D721Med (cell line): ENCODE measurements around the gene CCDC8.
"Not testable (repeated sequence)": the region's sequence is repeated elsewhere in the genome, so short reads cannot be mapped to it uniquely, and the experiment has no call there.

Experiments used
- DNase-seq: peaks from one replicate; pipeline ENCODE4 v3.0.0; 2011; ENCODE audit warnings: low spot score; ENCODE audit not compliant: insufficient read length
- FAIRE-seq: peaks from 2 replicates; lab custom pipeline; 2011; peaks lifted over from hg19 to GRCh38; lab: Jason Lieb, UNC
- TF ChIP-seq, protein P1 (sequence below): IDR thresholded peaks from 2 replicates; pipeline ENCODE4 v1.5.1; 2012; ENCODE audit warnings: mild to moderate bottlenecking, control low read depth; ENCODE audit not compliant: insufficient read depth; ENCODE audit errors: missing control alignments

Gene CCDC8

DNA sequence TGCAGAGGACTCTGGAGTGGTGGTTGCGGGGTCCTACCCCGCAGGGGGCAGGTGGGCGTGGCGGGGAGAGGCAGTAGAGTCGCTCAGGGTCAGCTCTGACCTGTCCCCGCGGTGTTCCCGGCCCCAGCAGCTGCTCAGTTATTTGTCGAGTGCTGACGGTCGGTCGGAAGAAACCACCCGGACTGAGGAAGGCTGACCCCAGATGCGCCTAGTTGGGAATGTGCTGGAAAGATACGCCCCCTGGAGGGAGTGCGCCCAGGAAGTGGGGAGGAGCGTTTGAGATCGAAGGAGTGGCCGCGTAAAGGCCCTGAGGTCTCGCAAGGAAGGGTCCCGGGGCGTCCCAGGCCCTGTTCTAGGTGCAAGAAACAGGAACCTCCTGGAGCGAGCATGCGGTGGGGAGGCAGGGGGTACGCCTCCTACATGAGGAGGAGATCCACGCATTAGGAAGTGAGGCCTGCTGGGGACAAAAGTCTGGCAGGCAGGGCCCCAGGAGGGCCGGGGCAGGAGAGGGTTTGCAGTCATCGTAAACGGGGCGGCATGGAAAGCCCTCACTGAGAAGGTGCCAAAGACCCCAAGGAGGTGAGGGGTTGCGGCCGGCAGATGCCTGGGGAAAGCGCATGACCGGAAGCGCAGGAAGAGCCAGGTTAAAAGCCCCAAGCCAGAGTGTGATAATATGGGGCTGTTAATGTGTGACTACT, 9.2 kb downstream of the CCDC8 start:
- DNase-seq (no peak), FAIRE-seq (no peak)

DNA sequence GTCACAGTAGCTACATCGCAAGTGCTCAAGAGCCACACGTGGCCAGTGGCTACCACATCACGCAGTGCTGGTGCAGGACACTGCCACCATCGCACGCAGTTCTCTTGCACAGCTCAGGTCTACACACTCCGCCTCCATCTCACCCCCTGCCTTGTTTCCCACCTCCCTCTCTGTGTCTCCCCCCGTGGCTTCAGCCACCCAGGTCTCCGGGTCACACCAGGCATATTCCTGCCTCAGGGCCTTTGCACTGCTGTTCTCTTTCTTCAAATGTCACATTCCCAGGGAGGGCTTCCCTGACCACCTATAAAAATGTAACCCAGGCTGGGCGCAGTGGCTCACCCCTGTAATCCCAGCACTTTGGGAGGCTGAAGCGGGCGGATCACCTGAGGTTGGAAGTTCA, 10.6 kb downstream of the CCDC8 start:
- TF ChIP-seq, protein P1, sequence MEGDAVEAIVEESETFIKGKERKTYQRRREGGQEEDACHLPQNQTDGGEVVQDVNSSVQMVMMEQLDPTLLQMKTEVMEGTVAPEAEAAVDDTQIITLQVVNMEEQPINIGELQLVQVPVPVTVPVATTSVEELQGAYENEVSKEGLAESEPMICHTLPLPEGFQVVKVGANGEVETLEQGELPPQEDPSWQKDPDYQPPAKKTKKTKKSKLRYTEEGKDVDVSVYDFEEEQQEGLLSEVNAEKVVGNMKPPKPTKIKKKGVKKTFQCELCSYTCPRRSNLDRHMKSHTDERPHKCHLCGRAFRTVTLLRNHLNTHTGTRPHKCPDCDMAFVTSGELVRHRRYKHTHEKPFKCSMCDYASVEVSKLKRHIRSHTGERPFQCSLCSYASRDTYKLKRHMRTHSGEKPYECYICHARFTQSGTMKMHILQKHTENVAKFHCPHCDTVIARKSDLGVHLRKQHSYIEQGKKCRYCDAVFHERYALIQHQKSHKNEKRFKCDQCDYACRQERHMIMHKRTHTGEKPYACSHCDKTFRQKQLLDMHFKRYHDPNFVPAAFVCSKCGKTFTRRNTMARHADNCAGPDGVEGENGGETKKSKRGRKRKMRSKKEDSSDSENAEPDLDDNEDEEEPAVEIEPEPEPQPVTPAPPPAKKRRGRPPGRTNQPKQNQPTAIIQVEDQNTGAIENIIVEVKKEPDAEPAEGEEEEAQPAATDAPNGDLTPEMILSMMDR = no peak
- DNase-seq = no peak
- no peak for FAIRE-seq

More for the DNA sequence above, 9.2 kb downstream of the CCDC8 start:
- TF ChIP-seq, protein P1 = no peak

DNA sequence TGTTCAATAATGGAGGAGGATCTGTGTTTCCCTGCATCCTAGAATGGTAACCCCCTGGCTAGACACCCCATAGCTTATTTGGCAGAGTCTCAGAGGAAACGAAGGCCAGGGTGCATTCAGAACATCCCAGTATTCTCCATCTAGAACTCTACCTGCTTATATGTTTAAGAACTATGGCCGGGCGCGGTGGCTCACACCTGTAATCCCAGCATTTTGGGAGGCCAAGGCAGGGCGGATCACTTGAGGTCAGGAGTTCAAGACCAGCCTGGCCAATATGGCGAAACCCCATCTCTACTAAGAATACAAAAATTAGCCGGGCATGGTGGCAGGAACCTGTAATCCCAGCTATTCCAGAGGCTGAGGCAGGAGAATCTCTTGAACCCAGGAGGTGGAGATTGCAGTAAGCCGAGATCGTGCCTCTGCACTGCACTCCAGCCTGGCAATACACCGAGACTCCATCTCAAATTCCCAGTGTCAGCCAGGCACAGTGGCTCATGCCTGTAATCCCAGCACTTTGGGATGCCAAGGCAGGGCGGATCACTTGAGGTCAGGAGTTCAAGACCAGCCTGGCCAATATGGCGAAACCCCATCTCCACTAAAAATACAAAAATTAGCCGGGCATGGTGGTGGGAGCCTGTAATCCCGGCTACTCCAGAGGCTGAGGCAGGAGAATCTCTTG, 15.4 kb downstream of the CCDC8 start:
- not testable (repeated sequence) for FAIRE-seq, DNase-seq

DNA sequence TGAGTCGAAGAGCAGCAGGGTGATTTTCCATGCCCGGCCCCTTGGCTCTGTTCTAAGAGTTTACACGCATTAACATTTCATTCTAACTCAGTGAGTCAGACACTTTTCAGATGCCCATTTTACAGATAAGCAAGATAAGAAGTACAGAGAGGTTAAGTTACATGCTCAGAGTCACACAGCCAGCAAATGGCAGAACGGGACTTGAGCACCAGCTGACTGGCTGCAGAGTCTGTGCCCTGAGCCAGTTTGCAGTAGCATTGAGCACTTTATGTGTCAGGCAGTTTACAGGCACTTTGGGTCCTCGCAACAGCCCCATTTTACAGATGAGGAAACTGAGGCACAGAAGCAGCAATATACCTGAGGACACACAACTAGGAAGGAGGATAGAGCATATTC, 19.0 kb downstream of the CCDC8 start:
- FAIRE-seq (no peak), DNase-seq (no peak)
- TF ChIP-seq, protein P1 = no peak

DNA sequence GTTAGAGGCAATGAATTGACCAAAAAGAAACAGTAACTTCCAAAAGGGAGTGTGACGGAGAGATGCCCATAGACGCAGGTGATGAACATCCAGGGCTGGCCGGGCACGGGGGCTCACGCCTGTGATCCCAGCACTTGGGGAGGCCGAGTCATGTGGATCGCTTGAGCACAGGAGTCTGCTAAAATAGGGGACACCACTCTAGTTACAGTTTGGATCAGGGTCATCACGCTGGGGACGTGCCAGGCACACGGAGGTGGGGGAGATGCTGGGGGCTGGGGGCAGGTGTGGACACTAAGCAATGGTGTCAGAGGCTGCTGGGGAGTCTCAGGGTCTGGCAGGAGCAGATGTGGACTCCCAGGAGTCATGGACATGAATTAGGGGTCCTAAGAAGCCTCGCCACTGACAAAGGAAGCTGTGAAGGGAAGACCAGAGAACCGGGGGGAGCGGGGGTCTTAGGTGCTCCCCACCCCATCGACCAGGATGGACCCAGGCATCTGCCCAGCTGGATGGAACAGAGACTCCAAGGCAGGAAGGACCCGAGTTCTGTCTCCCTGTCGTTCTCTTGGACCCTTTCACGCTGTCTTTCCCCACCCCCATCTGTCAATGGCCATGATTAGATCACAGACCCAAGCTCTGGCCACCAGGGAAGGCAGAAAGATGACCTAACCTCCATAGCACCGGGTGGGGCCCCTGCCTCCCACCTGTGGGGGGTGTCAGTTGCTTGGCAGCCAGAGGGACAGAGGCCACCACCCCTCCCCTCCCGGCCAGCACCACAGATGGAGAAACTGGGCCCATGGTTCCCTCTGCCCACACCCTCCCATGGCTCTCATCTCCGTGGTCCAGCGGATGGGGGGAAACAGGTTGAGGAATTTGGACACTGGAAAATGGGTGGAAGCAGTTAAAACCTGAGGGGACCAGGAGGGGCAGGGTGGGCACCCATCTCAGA, 19.6 kb downstream of the CCDC8 start:
- TF ChIP-seq, protein P1 = no peak
- no peak for DNase-seq
- FAIRE-seq = no peak

DNA sequence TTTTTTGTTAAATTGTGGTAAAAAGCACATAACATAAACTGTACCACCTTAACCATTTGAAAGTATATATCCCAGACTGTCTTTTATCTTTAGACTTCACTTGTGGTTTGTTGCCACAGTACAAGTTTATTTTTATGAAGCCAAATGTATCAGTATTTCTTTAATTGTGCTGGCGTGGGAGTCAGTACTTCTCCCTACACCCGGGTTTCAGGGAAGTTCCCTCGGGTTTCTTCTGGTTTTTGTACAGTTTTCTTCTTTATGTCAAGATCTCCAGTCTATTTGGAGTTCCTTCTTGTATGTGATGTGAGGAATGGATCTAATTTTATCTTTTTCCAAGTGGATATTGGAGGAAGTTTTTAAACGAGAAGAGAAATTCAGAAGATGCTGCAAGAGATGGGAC, 20.5 kb downstream of the CCDC8 start:
- TF ChIP-seq, protein P1 = no peak
- DNase-seq (no peak), FAIRE-seq (no peak)

DNA sequence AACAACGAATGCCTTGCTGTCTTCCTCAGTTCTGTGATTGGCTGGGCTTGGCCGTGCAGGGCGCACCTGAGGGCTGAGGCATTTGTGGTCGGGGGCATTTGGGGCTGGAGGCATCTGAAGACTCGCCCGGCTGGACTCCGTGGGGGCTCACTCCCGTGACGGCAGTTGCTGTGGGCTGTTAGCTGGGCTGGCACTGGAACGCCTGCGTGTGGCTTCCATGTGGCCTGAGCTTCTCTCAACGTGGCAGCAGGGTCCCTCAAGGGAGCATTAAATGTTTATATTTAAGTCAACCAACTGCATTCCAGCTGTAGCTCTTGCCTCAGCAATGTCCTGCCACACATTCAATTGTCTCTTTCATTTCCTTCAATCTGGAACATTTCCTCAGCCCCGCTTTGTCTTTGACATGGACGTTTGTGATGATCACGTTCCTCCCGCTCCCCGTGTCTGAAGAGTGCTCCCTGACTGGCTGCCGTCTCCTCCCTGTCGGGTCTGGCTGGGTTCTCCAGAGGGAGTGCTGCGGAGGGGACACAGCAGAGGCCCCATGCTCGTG, 21.0 kb downstream of the CCDC8 start:
- FAIRE-seq (no peak), DNase-seq (no peak)
- TF ChIP-seq, protein P1 = no peak
